Activated naive CD4-positive, alpha-beta T cell (primary cell): ENCODE measurements around the gene MIER3.
"Not testable (repeated sequence)": the region's sequence is repeated elsewhere in the genome, so short reads cannot be mapped to it uniquely, and the experiment has no call there.

Experiments
- DNase-seq, 4 experiments: peaks; one replicate each; lab custom pipeline; 2025; lab: John Stamatoyannopoulos, UW

MIER3 gene, protein sequence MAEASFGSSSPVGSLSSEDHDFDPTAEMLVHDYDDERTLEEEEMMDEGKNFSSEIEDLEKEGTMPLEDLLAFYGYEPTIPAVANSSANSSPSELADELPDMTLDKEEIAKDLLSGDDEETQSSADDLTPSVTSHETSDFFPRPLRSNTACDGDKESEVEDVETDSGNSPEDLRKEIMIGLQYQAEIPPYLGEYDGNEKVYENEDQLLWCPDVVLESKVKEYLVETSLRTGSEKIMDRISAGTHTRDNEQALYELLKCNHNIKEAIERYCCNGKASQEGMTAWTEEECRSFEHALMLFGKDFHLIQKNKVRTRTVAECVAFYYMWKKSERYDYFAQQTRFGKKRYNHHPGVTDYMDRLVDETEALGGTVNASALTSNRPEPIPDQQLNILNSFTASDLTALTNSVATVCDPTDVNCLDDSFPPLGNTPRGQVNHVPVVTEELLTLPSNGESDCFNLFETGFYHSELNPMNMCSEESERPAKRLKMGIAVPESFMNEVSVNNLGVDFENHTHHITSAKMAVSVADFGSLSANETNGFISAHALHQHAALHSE

DNA sequence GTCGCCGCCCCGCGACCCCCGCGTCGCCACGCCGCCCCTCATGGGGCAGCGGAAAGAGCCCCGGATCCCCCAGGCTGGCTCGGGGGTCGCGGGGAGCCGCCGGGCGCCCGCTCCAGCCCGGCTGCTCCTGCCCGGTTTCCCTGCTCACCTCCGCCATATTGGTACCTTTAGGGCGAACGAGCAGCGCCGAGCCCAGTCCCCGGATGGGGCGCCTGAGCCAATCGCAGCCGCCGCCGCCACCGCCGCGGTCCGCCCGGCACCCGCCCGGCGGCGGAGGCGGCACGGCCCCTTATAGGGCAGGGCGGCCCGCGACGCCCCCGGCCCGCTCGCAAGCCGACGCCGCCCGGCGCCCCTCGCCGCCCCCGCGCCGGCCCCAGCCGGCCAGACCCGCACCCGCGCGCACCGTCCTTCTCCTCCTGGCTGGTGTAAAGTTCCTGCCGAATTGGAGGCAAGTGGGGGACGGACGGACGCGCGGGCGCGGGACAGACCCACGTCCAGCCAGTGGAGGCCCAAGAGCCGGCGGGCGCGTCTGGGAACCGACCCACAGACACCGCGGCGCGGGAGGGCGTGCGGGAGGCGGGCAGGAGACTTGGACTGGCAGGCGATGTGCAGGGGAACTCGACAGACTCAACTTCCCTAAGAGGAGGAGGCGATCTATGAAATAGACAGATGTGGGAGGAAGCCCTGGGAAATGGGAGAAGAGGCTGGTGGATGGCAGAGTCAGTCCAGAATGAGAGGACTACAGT lies at the start of gene MIER3:
Gene MIER3 (minus strand): TSS at position 178 of the 746 bp plus-strand sequence. CDS start 21 bp downstream, at position 157.
- peak; percentile 41 to 73 (median 54) for DNase-seq

DNA sequence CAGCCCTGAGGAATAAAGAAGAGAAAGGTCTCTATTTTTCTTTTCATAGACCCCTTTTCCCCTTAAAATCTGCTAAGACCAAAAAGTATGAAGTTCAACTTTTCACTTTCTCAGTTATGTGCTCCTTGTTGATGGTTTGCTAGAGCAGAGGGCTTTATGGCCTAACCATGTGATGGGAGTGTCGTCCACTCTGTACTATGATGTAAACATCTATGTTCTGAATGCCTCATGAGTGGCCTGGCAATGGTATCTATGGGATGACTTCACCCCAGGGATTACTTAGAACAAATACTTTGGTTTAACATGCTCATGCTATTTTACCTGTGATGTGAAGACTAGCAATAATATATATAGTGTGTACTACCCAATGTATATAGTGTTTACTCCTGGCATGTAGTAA lies 43.7 kb upstream of the MIER3 start:
- no peak for DNase-seq

GRCh38 chr5:56993241-56993640 lies 41.3 kb upstream of the MIER3 start:
- DNase-seq: no peak

DNA sequence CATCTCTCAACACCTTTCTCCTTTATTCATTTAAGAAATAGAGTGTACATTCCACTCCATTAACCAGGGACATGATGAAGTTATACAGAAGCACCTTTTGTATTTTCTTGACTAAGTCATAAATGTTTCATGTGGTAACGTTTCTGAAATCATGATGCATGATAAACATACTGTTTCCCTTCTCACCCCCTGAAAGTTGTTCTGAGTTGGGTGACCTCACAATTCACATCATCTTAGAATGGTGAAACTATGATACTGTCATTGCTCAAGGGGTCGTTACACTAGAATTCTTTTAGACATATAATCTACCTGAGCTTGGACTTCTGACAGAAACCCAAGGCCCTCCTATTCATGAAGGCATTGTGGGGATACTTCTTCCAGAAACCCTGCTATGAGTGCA lies 37.8 kb upstream of the MIER3 start:
- DNase-seq: no peak

DNA sequence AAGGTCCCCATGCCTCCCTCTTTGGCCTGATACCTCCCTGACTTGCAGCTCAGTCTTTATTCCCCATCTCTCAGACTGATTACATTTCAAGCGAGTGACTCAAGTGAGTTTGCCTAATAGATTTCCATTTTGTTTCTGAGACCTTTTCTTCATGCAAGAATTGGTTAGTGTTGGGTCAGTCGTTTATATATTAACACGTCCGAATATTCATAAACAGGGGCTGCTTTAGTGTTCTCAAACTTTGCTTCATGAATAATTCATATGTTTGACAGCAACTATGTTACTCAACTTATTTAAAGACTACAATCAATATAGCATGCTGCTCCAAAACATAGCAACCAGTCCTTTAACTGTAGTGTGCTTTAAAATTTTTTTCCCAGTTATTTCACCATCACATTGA lies 36.6 kb upstream of the MIER3 start:
- no peak for DNase-seq

DNA sequence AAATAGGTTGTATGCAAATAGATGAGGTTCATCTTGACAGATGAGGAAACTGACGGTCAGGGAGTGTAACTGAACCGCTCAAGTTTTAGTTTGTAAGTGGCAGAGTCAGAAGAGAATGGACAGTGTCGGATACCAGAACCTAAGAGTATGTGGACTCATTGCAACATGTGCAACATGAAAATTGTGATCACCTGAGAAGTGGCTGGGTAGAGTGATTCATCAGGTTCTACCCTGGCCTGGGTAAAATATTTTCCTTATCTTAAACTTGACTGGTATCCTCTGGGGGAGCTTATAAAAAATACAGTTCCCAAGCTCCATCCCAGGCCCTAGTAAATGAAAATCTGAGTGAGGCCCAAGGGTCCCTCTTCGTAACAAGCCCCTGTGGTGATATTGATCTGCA lies 35.2 kb upstream of the MIER3 start:
- DNase-seq: no peak

DNA sequence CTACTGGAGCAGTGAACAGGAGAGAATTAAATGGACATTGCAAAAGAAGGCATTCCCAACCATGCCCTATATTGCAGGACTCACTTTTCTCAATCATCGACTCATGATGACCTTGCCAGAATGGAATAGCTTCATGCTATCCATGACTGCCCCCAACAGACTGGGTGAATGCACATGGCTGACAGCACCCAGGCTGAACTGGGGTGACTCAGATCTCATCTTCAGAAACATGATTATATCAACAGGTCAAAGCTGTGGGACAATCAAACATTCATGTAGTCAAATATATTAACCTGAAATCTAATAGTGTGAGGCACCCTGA lies 34.7 kb upstream of the MIER3 start:
- DNase-seq: no peak

DNA sequence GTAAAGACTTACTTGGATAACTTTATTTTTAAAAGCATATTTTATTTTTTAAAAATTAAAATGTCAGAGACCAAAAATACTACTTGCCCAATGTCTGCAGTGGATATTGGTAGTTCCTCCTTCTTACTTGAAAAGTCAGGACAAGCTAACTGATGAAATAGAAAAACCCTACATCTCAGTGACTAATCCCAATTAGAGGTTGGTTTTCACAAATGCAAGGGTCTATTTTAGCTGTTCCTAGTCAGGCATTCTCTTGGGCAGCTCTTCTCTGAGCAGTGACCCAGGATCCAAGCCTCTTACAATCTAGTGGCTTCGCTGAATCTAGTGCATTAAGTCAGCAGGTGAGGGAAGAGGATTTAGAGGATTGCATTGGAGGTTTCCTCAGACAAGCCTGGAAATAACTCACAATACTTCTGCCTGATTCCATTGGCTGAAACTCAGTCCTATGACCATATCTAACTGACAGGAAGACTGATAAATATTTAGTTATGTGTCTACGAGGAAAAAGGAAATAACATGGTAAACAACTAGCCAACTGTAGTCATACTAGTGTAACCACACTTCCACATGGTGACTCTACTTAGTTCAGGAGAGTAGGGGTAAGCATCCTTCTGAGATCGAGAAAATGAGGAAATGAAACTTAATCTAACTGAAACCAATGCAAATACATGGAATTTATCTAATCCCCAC lies 34.2 kb upstream of the MIER3 start:
- no peak for DNase-seq

DNA sequence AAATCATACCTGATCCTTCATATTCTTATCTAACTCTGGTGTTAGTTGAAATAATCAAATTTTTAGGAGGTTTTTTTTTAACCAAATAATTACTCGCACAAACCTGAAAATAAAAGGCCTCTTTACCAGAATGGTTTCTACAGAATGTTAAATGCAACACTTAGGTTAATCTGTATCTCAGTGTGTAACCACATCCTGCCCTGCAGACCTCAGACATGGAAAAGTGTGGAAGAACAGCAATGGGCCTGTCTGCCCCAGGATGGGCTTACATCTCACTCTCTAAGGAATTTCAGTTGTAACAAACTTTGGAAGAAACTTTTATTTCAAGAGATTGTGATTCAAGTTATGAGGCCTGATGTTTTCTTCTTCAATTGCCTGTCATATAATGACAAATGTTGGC lies 32.5 kb upstream of the MIER3 start:
- DNase-seq: no peak

GRCh38 chr5:56983593-56984361 lies 31.9 kb upstream of the MIER3 start:
- DNase-seq: no peak

DNA sequence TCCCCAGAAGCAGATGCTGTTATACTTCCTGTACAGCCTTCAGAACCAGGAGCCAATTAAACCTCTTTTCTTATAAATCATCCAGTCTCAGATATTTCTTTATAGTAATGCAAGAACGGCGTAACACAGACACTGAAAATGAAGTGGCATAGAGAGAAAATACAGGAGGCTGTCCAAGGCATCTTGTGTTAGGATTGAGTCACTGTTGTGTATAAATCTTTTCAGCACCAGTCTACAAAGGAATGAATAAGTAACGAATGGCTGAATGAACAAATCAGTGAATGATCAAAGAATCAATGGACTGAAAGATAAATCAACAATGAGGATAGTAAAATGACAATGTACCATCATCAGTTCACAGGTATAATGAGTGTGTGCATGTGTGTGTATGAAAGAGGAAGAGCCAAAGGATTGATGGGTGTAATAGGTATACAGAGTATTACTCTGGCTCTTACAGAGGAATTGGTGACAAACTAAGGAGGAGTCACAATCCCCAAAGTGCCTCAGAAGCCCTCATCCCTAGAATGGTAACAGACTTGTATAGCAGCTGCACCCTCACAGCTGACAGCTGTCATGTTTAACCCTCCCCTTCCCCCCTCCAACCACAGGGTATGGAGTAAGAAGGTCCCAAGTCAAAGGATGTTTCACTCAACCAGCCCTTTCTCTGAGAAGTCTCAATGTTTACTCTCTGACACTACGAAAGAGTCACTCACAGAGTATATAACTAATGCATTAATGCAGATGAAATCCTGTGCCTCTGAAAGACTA lies 29.8 kb upstream of the MIER3 start:
- DNase-seq: no peak

DNA sequence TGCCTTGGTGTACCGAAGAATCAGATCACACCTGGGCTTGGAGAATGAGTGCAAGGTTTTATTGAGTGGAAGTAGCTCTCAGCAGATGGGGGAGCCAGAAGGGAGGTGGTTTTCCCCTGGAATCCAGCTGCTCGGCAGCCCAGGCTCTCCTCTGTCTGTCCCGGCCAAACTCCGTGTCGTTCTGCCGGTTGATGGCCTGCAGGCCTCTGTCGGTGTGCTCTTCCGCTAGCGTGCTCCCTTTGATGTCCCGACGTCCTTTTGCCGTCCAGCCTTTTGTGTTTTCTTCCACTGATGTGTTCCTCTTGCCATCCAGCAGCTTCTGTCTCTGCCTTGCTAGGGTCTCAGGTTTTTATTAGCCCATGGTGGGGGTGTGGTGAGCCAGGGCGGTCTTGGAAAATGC lies 28.0 kb upstream of the MIER3 start:
- DNase-seq: no peak

DNA sequence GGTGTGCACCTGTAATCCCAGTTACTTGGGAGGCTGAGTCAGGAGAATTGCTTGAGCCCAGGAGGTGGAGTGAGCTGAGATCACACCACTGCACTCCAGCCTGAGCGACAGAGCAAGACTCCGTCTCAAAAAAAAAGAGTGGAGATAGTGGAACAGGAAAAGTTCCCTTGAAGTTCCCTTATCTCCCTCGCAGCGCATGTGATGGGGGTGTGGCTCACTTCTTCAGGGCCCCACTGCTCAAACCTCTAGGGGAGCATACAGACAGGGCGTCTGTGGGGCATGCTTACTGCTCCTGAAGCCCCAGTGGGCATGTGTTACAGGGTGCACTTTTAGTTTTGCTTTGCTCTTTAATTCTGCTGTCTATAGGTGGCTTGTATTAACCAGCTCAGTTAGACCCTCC lies 27.6 kb upstream of the MIER3 start:
- DNase-seq: not testable (repeated sequence)

DNA sequence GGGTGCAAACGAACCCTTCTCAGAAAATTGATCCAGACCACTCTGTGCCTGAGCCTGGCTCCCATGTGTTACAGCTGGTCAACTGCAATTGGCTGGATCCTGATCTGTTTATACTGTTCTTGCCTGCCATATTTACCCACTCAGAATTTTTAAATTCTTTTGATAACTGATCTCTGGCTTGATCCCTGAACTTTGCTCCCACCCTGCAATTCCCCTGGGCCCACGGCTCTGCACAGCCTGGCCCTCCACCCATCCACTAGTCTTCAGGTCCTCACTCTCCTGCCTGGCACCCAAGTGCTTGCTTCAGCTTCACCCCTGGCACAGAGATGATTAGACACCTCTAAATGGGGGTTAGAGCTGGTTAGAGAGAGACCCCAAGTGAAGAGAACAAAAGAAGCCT lies 25.9 kb upstream of the MIER3 start:
- no peak for DNase-seq

DNA sequence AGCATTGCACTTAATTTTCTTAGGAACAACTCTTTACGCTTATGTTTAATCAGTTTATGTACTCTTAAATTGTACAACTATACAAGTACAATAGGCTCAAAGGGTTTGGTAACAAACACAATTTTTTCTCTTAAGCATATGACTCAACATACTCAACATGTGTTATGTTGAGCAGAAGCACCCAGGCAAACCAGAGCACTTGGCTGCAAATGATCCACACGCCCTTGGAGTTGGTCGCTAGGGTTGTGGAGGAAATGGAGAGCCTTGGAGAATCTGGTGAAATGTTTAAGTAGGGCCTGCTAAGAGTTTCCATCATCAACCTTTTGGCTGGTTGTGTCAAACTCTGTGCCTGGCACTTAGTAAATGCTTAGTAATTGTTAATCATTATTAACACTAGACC lies 25.1 kb upstream of the MIER3 start:
- no peak for DNase-seq

DNA sequence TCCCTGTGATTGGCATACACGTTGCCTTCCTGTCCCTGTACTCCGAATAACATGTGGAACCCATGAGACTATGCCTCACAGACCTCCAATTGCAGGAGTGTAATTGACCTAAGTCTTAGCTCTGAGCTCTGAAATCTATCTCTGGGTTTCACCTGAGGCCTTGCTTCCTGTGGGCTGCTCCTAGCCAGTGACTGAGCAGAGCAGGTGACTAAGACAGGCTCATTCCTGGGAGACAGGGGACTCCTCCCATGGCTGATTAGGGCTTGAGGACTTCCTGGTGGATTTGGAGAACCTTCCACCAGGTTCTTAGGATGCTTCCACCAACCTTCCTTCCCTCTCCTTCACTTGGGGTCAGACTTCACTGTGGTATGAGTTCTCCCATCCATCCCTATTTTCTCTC lies 22.3 kb upstream of the MIER3 start:
- DNase-seq: no peak

- no peak for DNase-seq
These were observed 21.6 kb upstream of the MIER3 start for GRCh38 chr5:56973473-56973872.

GRCh38 chr5:56971275-56971674 lies 19.4 kb upstream of the MIER3 start:
- no peak for DNase-seq

DNA sequence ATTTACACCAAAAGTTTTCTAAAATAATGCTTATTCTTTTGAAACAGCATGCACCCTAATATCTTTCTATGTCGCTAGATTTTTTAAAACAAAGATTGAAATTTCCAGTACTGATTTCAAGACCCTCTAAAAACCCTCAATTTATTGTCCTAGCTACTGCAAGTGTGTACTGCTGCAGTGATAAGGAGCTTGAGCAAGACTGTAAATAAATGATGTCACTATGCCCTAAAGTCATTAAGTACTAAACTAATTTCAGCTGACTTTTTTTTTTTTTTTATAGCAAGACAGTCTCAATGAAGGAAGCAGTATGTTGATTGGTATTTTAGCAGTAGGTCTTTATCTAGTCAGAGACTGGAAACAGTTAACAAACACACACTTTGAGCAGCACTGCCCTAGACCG lies 12.2 kb upstream of the MIER3 start:
- DNase-seq: no peak

- no peak for DNase-seq
These were observed 11.3 kb upstream of the MIER3 start for GRCh38 chr5:56963246-56963645.

- DNase-seq: no peak
These were observed 10.4 kb upstream of the MIER3 start for GRCh38 chr5:56962286-56962685.
